Right renal cortex interstitium (tissue), 3 donors: ENCODE measurements around the gene CALM1. TPM values are rescaled to one million over a fixed set of nuclear protein-coding genes. Genes with fewer than 3 reads are reported as not detected.

ENCODE experiments used
- polyA plus RNA-seq, 3 donors: library from polyadenylated mRNA; unstranded; fragments of 120-200 nt; gene quantifications; one replicate each; pipeline ENCODE4 v1.2.1, GENCODE V29; 2013; ENCODE audit not compliant: insufficient read length in 3 of 3

Gene CALM1
- polyA plus RNA-seq, 3 donors: 389 to 428 (median 409) TPM

Other genes starting within 250 kb of the CALM1 start
- 100 to 1,000 TPM; 148 to 151 (median 149) TPM for gene PSMC1, start 140.5 kb upstream of the CALM1 start, polyA plus RNA-seq
- gene NRDE2, start 65.1 kb upstream of the CALM1 start, polyA plus RNA-seq: 10 to 100 TPM; 18.9 to 23.2 (median 22.1) TPM